ENCODE results near the gene GPR4. TPM values are rescaled to one million over a fixed set of nuclear protein-coding genes. Genes with fewer than 3 reads are reported as not detected.

The GPR4 gene
- total RNA-seq, 1 experiment from 2014 or later: 0.48 TPM

DNA sequence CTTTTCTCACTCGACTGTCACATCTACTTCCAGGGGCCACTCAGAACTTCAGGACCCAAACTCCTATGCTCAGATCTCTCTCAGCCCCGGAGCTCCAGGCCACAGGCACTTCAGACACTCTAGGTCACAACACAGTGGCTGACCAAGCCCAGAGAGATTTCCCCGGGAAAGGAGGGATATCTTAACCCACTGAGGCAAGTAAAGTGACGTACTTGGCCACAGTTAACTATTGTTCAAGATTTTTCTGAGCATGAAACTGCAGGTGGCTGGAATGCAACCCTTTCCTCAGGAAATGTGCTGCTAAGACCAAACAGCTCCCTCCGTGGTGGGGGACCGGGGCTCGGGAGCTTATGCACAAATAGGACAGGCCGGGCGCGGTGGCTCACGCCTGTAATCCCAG is 41.3 kb downstream of the GPR4 start:
- ChIA-PET CTCF (interaction anchor here (1.1 to 2.2 kb wide), 4 partner anchors 10 to 121 kb away, joined by 3 to 10 read pairs (median 3); no protein-coding TSS in a partner anchor), POLR2A (no interaction called here)
- Mint-ChIP-seq H3K27ac (peak overlapping the region; percentile 79), H3K27me3 (ENCODE audit: low read depth) (no peaks in the 10 kb centered on the region), H3K36me3 (no peaks in the 10 kb centered on the region), H3K4me1 (peaks cover 23% of the 10 kb centered on the region), H3K9me3 (no peaks in the 10 kb centered on the region), H3K4me3 (no peak overlapping the region)
- ATAC-seq: no peak
- no peak for TF ChIP-seq CREM (CRISPR knock-in tag; IDR thresholded peaks at IDR 0.05)
- no peak for TF ChIP-seq GRHL2 (CRISPR knock-in tag; IDR thresholded peaks at IDR 0.05; ENCODE audit: insufficient replicate concordance, severe bottlenecking)
- no peak for TF ChIP-seq ATF1 (CRISPR knock-in tag; IDR thresholded peaks at IDR 0.05)
- no peak for TF ChIP-seq ZNF416 (CRISPR knock-in tag; IDR thresholded peaks at IDR 0.05)
- TF ChIP-seq, protein P1, sequence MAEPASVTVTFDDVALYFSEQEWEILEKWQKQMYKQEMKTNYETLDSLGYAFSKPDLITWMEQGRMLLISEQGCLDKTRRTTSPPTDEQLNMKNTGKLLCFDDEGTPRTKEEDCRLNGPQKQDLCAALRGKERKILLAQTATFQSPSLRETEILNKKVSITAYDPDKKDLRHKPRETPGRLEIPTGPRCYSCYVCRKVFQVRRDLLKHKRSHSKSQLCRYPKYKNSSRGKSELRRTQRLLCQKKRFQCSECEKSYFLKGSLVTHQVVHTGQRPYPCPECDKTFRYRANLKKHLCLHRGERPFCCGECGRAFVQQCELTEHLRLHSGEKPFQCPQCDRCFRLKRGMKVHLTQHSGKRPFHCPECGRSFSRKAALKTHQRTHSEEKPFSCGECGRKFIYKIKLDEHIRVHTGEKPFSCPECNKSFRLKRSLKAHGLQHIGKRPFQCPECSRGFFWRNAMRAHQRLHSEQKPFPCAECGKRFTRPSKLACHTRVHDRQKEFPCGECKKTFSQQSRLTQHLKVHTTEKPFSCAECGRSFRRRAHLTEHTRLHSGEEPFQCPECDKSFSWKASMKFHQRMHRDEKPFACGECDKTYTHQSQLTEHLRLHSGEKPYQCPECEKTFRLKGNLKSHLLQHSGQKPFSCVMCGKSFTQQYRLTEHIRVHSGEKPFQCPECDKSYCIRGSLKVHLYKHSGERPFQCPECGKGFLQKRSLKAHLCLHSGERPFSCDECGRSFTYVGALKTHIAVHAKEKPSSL (CRISPR knock-in tag; conservative IDR thresholded peaks at IDR 0.05): no peak
- TF ChIP-seq, protein P2, sequence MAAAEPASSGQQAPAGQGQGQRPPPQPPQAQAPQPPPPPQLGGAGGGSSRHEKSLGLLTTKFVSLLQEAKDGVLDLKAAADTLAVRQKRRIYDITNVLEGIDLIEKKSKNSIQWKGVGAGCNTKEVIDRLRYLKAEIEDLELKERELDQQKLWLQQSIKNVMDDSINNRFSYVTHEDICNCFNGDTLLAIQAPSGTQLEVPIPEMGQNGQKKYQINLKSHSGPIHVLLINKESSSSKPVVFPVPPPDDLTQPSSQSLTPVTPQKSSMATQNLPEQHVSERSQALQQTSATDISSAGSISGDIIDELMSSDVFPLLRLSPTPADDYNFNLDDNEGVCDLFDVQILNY (CRISPR knock-in tag; IDR thresholded peaks at IDR 0.05): no peak
- no peak for DNase-seq (ENCODE audit: low spot score)

DNA sequence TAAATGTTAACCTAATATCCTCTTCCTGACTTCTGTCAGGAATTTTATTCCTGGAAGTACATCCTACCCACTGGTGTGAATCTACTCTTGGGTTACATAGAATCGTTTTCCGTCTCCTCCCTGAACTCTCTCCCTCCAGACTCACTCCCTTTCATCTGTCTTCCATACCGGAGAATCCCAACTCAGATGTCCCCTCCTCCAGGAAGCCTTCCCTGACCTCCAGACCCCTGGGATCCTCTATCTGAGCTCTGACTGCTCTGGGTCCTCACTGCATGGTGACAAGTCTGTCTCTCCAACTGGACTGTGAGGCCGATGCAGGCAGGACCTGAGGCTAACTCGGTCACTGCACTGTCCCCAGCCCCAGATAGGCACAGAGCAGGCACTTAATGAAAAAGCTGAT is 42.0 kb downstream of the GPR4 start:
- Mint-ChIP-seq H3K36me3 (no peaks in the 10 kb centered on the region), H3K9me3 (no peaks in the 10 kb centered on the region), H3K27ac (no peak overlapping the region), H3K4me1 (peaks cover 23% of the 10 kb centered on the region), H3K27me3 (ENCODE audit: low read depth) (no peaks in the 10 kb centered on the region), H3K4me3 (no peak overlapping the region)
- POLR2A ChIA-PET: no interaction called here
- TF ChIP-seq MYBL2 (CRISPR knock-in tag; IDR thresholded peaks at IDR 0.05): no peak
- TF ChIP-seq ZNF263 (CRISPR knock-in tag; IDR thresholded peaks at IDR 0.05; ENCODE audit: low read depth): no peak
- TF ChIP-seq KAT7 (CRISPR knock-in tag; IDR thresholded peaks at IDR 0.05; ENCODE audit: borderline replicate concordance): no peak
- no peak for TF ChIP-seq ATF1 (CRISPR knock-in tag; IDR thresholded peaks at IDR 0.05)
- TF ChIP-seq, protein P3, sequence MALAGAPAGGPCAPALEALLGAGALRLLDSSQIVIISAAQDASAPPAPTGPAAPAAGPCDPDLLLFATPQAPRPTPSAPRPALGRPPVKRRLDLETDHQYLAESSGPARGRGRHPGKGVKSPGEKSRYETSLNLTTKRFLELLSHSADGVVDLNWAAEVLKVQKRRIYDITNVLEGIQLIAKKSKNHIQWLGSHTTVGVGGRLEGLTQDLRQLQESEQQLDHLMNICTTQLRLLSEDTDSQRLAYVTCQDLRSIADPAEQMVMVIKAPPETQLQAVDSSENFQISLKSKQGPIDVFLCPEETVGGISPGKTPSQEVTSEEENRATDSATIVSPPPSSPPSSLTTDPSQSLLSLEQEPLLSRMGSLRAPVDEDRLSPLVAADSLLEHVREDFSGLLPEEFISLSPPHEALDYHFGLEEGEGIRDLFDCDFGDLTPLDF (CRISPR knock-in tag; IDR thresholded peaks at IDR 0.05): no peak
- TF ChIP-seq, protein P4, sequence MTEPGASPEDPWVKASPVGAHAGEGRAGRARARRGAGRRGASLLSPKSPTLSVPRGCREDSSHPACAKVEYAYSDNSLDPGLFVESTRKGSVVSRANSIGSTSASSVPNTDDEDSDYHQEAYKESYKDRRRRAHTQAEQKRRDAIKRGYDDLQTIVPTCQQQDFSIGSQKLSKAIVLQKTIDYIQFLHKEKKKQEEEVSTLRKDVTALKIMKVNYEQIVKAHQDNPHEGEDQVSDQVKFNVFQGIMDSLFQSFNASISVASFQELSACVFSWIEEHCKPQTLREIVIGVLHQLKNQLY (CRISPR knock-in tag; IDR thresholded peaks at IDR 0.05): no peak
- no peak for TF ChIP-seq HMGA2 (CRISPR knock-in tag; IDR thresholded peaks at IDR 0.05)
- no peak for TF ChIP-seq CBFB (CRISPR knock-in tag; IDR thresholded peaks at IDR 0.05; ENCODE audit: low read depth)
- TF ChIP-seq CREB1 (CRISPR knock-in tag; IDR thresholded peaks at IDR 0.05): no peak
- no peak for TF ChIP-seq FOXJ3 (CRISPR knock-in tag; IDR thresholded peaks at IDR 0.05; ENCODE audit: borderline replicate concordance)
- TF ChIP-seq, protein P5, sequence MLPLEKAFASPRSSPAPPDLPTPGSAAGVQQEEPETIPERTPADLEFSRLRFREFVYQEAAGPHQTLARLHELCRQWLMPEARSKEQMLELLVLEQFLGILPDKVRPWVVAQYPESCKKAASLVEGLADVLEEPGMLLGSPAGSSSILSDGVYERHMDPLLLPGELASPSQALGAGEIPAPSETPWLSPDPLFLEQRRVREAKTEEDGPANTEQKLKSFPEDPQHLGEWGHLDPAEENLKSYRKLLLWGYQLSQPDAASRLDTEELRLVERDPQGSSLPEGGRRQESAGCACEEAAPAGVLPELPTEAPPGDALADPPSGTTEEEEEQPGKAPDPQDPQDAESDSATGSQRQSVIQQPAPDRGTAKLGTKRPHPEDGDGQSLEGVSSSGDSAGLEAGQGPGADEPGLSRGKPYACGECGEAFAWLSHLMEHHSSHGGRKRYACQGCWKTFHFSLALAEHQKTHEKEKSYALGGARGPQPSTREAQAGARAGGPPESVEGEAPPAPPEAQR (CRISPR knock-in tag; IDR thresholded peaks at IDR 0.05): no peak
- no peak for TF ChIP-seq NFE2L1 (CRISPR knock-in tag; IDR thresholded peaks at IDR 0.05)
- TF ChIP-seq, protein P6, sequence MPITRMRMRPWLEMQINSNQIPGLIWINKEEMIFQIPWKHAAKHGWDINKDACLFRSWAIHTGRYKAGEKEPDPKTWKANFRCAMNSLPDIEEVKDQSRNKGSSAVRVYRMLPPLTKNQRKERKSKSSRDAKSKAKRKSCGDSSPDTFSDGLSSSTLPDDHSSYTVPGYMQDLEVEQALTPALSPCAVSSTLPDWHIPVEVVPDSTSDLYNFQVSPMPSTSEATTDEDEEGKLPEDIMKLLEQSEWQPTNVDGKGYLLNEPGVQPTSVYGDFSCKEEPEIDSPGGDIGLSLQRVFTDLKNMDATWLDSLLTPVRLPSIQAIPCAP (CRISPR knock-in tag; IDR thresholded peaks at IDR 0.05): no peak
- no peak for TF ChIP-seq SMAD3 (CRISPR knock-in tag; IDR thresholded peaks at IDR 0.05; ENCODE audit: borderline replicate concordance)
- TF ChIP-seq, protein P7, sequence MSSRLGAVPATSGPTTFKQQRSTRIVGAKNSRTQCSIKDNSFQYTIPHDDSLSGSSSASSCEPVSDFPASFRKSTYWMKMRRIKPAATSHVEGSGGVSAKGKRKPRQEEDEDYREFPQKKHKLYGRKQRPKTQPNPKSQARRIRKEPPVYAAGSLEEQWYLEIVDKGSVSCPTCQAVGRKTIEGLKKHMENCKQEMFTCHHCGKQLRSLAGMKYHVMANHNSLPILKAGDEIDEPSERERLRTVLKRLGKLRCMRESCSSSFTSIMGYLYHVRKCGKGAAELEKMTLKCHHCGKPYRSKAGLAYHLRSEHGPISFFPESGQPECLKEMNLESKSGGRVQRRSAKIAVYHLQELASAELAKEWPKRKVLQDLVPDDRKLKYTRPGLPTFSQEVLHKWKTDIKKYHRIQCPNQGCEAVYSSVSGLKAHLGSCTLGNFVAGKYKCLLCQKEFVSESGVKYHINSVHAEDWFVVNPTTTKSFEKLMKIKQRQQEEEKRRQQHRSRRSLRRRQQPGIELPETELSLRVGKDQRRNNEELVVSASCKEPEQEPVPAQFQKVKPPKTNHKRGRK (CRISPR knock-in tag; IDR thresholded peaks at IDR 0.05; ENCODE audit: borderline replicate concordance): no peak
- no peak for TF ChIP-seq ESRRA (CRISPR knock-in tag; IDR thresholded peaks at IDR 0.05; ENCODE audit: borderline replicate concordance)
- DNase-seq (ENCODE audit: low spot score): no peak
- CTCF ChIA-PET: interaction anchor here (1.1 to 2.9 kb wide), 5 partner anchors 10 to 121 kb away, joined by 3 to 16 read pairs (median 3); no protein-coding TSS in a partner anchor
- ATAC-seq: no peak
